HG03139 (cell line): ENCODE data around the gene IPPK.

Experiments used
- ATAC-seq: cut with Tn5 transposase; IDR thresholded peaks from one replicate; pipeline ENCODE4 v1.9.1; 2021; ENCODE audit not compliant: unreplicated experiment

Gene IPPK

GRCh38 chr9:92696619-92697018 lies 26.7 kb upstream of the IPPK start:
- ATAC-seq = no peak

- no peak for ATAC-seq
Observed at GRCh38 chr9:92686954-92687353, 17.0 kb upstream of the IPPK start.

DNA sequence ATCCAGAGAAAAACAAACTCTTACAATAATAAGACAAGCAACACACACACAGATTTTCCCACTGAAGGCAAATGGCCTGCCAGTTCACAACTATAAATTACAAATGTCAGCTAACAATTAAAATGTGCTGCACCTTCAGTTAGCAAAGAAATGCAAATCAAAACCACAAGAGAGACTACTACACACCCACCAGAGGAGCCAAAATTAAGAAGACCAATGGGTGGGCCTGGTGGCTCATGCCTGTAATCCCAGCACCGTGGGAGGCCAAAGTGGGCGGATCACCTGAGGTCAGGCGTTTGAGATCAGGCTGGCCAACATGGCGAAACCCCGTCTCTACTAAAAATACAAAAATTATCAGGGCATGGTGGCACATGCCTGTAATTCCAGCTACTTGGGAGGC lies 15.1 kb upstream of the IPPK start:
- ATAC-seq = no peak

GRCh38 chr9:92682269-92682668 lies 12.3 kb upstream of the IPPK start:
- ATAC-seq = no peak

DNA sequence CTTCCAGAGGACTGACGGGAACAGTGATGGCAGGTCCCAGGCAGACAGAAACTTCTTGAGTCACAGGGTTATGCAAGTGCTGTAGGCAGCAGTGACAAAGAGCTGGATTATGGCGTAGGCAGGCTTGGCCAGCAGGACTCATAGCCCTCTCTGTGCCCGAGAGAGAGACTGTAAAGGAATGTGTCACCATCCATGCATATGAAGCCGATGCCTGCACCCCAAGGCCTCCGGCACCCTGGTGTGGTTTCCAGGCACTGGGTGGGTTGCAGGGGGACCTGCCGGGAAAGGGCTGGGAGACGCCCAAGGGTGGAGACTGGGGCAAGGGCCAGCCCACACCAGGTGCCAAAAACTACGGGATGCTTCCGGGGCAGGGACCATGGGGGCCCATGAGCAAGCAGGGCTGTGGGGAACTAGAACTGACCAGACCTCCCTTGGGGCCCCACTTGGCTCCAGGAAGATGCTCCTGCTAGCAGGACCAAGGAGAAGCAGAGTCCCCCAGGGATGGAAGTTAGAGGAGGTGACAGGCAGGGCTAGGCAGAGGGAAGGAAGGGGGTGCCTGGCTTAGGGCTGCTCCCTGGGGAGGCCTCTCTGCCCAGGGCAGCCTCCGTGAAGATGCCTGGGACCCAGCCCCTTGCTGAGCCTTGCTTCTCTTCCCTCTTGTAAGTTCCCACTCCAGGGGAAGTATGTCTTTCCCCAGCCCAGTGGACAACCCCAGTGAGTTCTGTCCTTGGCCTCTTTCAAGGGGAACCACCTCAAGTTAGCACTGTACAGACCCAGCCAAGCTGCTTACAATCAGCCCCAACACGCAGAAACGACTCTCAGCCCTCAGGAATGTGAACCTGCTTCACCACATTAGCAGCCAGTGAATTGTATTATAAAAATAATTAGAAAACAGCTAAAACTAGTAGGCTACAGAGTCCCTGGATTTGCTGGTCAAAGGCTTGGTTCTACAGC lies 10.5 kb upstream of the IPPK start:
- no peak for ATAC-seq

DNA sequence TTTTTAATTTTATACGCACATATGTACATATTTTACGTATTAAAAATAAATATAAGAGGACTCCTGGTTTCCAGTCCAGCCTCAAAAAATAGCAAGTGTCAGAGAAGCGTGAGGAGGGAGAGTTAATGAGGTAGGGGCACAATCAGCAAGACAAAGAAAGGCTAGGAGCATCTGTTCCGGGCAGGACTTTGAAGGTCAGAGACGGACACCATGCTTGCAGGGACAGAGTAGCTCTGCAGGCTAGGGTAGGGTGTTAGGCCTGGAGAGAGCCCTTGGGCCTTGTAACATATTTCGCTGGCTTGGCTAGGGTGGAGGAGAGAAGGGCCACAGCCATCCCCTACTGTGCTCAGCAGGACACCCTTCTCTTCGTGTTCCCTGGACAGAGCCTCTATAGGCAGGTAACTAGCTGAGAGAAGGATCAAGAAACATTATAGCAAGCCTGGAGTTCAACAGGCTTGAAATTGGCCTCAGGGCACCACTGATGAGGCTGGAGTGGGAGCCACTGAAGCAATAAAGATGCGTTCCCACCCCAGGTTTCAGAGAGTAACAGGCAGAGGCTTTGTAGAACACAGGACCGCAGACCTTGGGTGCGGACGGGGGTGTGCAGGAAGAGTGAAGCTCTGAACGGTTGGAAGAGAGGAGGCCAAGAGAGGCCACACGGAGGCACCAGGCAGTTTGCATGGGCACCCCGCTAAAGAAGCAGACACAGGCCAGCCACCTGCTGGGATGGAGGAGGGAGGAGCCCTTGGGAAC lies 9.7 kb upstream of the IPPK start:
- ATAC-seq = no peak

DNA sequence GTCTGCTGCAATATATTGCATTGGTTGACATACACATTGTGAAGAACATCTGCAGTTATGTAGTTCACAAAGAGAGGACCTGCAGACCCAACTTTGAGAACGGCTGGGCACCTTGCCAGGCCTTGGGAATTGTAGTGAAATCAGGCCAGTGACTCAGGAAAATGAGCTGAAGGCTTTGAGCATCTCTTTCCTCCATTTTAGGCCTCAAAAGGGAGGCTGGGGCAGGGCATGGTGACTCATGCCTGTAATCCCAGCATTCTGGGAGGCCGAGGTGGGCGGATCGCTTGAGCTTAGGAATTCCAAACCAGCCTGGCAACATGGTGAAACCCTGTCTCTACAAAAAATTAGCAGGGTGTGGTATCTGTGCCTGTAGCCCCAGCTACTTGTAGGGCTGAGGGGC lies 1.4 kb upstream of the IPPK start:
- no peak for ATAC-seq

DNA sequence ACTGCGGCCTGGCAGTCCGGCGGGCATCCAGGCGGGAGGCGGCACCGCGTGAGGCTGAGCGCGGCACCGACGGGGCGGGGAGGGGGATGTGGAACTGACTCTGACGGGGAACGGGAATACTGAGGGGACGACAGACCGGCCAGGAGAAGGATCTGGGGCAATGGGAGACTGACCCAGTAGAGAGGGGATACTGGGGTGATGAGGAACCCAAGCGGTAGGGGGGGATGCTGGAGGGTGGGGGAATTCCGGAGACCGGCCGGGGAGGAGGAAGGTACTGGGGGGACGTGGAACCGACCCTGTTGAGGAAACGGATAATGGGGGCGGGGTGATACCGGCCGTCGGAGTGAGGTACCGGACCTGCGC lies 423 bp downstream of the IPPK start:
- ATAC-seq = peak; percentile 2

DNA sequence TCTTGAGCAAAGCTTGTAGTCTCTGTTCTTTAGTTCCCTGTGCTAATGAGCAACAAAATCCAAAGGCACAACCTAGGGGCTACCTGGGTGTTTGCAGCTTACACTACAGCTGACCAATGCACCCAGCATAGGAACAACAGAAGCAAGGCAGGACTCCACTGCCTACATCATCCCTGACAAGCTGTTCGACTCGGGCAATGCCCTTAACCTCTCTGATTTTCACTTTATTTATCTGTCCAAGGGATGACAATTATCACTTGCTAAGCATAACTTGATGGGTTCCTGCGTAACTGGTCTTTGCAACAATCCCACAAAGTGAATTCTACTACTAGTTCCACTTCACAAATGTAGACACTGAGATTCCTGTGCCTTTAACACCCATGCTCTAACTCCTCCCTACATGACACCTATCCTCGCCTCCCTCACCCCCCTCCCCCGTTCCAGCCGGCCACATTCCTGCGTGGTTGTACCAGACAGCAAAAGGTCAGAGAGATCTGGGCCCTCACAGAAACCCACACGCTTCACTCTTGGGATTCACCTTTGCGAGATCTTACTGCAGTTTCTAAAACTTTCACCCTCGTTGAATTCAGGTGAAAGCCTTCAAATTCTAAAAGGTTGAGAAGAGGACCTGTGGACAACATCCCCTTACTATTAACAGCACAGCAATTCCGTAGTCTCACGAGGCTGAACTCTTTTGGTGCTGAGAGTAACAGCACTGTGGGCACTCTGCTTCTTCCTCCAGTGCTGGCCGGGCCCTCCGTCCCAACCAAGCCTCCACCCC lies 995 bp downstream of the IPPK start:
- ATAC-seq = no peak

DNA sequence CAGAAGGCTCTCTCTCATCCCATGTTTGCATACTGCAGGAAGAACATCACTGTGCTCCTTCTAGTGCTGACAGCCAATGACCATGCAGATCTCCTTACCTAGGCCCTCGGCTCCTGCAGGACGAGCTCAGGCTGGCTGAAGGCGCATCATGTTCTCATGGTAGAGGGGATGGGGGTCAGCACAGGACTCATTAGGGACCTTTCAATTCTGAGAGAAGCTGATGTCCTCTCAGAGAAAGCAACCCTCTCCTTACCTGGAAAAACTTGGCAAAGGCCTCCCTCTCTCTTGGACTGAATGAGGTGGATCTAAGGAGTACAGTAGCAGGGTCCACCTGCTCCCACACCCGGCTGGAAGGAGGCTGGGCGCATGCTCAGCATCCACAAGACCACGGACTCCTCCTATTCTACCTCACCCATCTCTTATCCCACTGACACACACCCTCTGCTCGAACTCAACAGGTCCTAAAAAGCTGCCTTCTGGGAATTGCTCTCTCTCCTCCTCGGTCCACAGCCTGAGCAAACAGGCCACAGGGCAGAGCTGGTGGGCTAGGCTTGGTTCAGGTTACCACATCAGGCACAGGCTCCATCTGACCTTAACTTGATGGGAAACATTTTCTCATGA lies 2.9 kb downstream of the IPPK start:
- ATAC-seq = no peak

DNA sequence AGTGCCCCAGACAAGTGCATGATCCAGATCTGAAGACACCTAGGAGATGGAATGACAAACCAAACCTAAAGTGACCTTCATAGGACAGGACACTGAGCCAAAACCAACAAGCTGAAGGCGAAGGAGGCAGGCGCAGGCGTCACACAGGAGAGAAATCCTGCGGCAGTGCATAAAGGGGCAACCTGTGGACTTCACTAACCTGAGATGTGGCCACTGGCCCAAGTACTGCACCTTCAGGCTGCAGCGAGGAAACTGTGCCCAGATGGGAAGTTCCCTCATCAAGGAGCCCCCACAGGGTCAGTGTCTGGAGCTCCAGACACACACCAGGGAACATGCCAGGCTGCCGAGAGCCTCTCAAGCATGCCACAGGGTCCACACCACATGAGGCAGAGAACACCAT lies 3.7 kb downstream of the IPPK start:
- ATAC-seq = no peak

DNA sequence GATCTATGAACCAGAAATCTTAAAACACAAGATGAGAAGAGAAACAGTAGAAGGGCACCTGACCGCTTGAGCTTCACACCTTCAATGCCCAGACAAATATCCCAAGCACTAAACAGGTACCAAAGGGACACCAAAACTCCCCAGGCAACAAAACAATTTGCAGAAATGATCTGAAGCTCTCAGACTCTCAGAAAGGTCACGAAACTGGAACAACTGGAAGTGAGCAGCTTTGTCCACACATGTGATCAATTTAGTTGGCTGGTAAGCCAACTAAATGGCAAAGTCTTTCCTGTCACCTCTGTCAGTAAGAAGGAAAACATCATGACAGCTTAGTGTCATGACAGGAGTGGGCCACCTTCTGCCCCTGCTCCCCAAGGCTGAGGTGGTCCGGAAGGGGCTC lies 4.1 kb downstream of the IPPK start:
- ATAC-seq = no peak

- no peak for ATAC-seq
Observed at GRCh38 chr9:92664394-92665152, 5.4 kb downstream of the IPPK start.

GRCh38 chr9:92663951-92664350 lies 6.0 kb downstream of the IPPK start:
- ATAC-seq = no peak

- no peak for ATAC-seq
Observed at GRCh38 chr9:92663126-92663525, 6.8 kb downstream of the IPPK start.

GRCh38 chr9:92661743-92662142 lies 8.2 kb downstream of the IPPK start:
- ATAC-seq = no peak

GRCh38 chr9:92661127-92661526 lies 8.8 kb downstream of the IPPK start:
- ATAC-seq = no peak

GRCh38 chr9:92660266-92660665 lies 9.7 kb downstream of the IPPK start:
- no peak for ATAC-seq

DNA sequence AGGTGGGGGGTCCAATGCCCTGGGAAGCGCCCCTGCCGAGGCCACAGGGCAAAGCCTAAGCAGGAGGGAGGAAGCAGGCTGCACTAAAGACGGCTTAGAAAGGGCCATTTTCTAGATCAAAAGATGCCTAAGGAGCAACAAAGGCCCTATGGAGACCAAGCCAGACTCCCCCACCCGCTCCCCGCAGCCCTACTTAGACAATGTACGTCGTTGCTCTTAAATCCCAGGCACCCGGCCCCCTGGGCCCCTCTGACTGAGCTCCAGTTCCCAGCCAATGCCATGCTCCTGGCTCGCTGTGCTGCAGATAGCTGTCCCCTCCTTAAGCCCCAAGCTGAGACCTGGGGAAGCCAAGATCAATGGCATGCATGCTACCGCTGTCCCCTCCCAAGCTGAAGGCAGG lies 10.3 kb downstream of the IPPK start:
- no peak for ATAC-seq

GRCh38 chr9:92658611-92659010 lies 11.3 kb downstream of the IPPK start:
- ATAC-seq = no peak
